Ishikawa (cell line): ENCODE data around the gene CEP68.

Source experiments
- YY1 ChIP-seq: IDR thresholded peaks from 2 replicates; pipeline ENCODE4 v1.6.1; 2012; ENCODE audit warnings: low read depth
- TF ChIP-seq, protein P1 (sequence below): IDR thresholded peaks from 2 replicates; pipeline ENCODE4 v1.6.1; 2012; ENCODE audit warnings: low read depth, mild to moderate bottlenecking

DNA sequence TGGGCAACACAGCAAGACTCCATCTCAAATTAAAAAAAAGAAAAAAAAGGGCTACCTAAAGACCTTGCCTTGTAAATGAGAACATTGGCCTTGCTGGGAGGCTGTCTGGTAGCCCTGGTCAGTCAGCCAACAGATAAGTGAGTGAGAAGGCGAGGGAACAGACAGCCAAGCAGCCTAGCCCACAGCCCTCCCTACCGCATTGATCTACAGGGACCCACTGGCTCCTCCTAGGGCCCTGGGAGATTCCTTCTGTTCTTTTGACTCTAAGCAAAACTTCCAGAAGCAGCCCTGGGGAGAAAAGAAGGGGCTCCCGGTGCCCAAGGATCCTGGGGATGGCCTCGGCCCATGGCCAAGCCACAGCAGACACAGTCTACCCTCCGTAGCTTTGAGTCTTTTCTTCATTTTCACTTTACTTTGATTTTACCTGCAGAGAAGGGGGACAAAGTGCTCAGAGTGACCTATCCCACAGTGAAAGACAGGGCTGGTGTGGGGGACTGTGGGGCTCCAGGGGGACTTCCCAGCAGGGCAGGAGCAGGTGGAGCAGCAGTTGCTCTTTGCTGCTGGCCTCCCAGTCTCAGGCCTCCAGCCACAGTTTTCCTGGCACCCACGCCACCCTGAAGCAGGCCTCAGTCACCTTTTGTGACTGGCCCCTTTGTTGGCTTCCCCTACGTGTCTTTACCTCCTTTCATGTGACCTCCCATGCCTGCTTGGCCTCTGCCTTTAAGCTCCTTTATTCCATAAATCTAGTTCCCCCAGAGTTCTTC is 5.1 kb downstream of the CEP68 start:
- TF ChIP-seq, protein P1, sequence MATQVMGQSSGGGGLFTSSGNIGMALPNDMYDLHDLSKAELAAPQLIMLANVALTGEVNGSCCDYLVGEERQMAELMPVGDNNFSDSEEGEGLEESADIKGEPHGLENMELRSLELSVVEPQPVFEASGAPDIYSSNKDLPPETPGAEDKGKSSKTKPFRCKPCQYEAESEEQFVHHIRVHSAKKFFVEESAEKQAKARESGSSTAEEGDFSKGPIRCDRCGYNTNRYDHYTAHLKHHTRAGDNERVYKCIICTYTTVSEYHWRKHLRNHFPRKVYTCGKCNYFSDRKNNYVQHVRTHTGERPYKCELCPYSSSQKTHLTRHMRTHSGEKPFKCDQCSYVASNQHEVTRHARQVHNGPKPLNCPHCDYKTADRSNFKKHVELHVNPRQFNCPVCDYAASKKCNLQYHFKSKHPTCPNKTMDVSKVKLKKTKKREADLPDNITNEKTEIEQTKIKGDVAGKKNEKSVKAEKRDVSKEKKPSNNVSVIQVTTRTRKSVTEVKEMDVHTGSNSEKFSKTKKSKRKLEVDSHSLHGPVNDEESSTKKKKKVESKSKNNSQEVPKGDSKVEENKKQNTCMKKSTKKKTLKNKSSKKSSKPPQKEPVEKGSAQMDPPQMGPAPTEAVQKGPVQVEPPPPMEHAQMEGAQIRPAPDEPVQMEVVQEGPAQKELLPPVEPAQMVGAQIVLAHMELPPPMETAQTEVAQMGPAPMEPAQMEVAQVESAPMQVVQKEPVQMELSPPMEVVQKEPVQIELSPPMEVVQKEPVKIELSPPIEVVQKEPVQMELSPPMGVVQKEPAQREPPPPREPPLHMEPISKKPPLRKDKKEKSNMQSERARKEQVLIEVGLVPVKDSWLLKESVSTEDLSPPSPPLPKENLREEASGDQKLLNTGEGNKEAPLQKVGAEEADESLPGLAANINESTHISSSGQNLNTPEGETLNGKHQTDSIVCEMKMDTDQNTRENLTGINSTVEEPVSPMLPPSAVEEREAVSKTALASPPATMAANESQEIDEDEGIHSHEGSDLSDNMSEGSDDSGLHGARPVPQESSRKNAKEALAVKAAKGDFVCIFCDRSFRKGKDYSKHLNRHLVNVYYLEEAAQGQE, result no peak
- TF ChIP-seq YY1, result no peak
